ENCODE data around the gene SLC66A1.

Gene SLC66A1

DNA sequence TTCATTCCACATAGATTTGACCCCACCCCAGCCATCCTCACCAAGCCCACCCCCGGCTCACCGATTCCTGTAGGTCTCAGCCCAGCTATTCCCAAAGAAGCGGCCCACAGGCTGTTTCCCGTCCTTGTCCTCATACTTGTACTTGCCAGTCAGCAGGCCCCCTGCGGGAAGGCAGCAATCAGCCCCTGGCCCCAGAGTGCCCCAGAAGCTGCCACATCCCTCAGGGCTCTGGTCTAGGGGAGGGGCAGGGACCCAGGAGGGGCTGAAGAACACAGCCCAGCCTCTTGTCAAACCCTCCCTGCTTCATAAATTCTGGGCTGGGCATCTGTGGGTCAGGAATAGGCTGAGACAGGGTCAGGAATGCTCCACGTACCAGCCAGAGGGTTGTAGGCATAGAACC is 5.2 kb upstream of the SLC66A1 start:
- no peak for DNase-seq

DNA sequence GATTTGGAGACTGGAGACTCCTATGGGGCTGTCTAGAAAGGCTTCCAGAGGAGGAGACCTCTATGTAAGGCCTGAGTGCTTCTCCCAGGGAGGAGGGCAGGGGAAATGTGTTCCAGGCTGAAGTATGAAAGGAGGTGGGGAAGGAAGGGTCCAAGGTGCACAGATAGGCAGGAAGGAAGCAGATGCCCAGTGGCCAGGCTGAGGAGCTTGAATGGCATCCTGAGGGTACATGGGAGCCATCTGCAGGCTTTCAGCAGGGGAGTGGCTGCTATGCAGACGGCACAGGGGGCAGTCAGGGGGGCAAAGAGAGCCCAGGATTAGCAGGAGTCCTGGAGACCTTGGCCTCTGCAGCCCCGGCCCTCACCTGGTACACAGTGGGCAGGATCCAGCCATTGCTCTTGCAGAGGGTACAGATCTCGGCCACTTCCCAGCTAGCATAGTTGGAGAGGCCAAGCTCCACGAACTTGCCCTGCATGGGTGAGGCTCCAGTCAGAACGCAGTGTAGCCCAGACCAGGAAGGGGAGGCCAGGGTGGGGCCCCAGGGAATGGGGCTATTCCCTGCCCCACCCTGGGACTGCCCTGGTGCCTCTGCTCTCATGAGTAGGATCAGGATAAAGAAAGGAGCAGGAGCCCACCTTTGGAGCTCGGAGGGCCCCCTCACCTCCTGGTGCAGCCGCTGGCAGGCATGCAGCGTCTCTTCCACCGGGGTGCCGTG is 4.2 kb upstream of the SLC66A1 start:
- DNase-seq = no peak

DNA sequence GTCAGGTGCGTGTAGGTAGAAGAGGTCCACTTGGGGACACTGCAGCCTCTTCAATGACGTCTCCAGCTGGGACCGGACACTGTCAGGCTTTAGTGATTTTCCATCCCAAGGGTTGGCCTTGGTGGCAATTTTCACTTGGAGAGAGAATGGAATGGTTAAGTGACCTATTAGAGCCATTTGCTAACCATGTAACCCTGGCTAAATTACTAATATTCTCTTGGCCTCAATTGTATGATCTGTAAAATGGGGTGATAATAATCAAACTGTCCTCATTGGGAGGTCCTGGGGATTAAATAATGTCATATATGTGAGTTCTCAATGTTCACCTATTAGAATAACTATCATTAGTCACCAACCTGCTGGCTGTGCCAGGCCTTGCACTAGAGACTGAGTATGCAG is 3.6 kb upstream of the SLC66A1 start:
- no peak for DNase-seq

DNA sequence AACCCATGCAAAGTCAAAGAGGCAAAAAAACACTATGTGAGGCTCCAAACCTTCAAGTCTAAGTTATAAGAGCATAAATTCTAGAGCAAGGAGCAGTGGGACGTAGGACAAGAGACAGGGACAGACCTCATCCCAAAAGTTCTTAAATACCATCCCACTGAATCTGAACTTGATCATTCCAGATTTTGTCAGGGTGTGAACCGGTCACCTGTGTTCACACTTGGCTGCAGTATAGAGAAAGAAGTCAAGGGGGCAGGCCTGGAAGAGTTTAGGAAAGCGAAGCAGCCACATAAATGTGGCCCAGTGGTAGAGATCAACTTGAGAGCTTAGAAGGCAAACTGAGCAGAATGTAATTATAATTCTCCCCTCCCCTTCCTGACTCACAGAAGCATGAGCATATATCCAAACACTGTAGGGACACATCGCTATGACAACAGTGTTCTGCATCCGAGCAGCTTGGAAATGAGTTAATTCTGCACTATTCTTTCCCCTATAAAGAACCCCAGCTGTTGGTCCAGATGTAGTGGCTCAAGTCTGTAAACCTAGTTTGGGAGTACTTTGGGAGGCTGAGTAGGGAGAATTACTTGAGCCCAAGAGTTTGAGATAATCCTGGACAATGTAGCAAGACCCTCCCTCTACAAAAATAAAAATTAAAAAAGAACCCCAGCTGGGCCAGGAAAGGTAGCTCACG is 2.9 kb upstream of the SLC66A1 start:
- DNase-seq = no peak

DNA sequence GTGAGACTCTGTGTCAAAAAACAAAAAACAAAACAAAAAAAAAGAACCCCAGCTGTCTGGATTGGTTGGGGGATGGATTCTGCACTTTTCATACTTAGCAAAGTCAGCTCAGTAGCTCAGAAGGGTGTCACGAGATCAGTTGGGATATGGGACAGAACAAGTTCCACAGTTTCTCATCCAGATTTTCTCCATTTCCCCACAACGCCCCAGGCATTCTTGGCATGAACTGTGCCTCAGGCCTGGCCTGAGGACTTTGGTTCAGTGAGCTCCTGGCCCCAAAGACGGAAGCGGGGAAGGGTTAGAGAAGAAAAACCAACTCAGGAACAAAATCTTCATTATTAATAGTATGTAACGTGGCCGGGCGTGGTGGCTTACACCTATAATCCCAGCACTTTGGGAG is 2.1 kb upstream of the SLC66A1 start:
- no peak for DNase-seq

DNA sequence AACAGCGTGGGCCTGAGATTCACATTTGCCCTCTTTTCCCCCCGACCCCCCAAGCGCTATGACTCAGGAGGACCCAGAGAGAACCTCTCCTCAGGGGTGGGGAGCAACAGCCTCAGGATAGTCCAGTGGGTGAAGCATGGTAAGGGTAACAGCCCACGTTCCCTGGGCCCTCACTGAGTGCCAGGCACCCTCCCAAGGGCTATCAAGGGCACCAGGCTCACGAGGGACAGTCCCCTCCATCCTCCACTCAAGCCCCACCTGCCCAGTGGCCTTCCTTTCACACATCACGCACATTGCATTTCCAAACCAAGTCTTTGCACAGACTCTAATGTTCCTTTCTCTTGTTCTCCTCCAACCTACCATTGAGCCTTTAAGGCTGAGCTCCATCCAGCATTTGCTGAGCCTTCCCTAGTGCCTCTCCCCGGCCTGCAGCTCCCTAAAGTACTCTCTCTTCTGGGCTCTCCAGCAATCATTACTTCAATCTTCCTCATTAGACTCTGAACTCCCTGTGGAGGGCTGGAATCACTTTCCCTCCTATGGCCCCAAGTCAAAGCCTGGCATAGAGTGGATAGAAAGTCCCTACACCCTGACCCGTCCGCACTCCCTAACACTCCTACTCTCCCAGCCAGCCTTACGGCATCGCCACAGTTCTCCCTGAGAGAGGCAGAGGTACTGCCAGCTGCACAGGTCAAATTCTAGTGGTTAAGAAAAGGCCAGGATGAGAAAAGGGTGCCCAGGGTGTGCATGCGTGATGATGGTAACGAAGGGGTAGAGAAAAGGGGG is 1.2 kb upstream of the SLC66A1 start:
- DNase-seq = peak; percentile 39

DNA sequence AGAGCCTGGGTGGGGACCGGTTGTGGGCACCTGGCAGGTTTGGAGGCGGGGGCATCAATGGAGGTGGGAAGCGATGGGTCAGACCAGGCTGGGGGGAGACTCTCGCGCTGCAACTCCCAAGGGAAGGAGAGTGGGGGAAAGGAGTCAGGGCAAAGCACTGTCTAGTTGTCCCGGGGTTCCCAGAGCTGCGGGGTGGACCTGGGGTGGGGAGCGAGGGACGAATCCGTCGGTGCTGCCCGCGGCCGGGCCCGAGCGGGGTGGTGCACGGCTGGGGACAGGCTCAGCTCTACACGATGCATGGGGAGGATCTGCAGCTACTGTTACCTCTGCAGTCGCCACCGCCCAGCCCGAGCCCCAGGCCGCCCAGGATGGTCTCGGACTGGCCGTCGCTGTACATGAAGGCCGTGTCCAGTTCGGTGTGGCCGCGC is 609 bp upstream of the SLC66A1 start:
- DNase-seq = peak; percentile 23

DNA sequence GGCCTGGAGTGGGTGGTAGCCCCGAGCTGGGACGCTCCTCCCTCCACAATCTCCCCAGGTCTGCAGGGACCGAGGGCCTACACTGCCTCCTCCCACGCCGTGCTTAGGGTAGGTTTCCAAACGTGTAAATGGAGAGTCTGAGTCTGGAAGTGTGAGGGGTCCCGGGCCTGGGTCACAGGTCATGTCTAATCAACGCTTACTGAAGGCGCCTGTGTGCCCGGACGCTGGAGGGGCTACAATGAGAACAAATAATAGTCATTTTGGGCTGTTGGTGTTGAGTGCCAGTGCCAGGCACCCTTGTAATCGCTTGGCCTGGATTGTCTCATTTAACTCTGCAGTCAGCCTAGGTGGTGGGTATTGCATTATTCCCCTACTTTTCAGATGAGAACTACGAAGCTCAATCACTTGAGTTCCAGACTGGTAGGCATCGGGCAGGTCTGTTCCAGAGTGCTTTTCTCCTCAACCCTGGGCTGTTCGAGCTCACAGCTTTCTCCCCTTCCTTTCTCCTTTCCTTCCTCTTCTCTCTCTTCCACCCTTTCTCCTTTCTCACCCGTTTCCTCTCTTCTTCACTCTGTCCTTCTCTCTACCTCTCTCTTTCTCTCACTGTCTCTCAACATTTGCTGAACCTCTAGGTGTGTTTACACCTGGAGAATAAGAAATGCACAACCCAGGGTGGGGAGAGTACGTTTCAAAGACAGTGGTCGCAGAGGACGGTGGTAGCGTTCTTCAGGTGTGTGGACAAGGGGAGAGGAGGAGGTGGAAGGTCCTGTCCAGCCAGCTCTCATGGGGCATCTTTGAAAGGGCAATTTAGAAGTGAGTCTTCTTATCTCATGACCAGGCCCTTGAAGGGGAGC is 883 bp downstream of the SLC66A1 start:
- DNase-seq = no peak

DNA sequence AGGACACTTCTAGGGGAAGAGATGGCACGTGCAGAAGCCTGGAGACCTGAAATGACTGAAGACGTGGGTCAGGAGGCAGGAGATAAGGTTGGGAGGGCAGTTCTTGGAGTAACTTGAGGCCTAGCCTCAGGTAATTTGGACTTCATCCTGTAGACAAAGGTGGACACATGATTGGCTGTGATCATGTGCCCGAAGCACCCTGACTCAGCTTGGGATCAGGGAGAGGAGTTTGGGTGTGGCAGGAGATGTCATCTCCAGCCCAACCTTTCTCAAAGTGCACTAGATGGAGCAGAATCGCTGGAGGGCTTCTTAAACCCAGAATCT is 1.5 kb downstream of the SLC66A1 start:
- DNase-seq = no peak

DNA sequence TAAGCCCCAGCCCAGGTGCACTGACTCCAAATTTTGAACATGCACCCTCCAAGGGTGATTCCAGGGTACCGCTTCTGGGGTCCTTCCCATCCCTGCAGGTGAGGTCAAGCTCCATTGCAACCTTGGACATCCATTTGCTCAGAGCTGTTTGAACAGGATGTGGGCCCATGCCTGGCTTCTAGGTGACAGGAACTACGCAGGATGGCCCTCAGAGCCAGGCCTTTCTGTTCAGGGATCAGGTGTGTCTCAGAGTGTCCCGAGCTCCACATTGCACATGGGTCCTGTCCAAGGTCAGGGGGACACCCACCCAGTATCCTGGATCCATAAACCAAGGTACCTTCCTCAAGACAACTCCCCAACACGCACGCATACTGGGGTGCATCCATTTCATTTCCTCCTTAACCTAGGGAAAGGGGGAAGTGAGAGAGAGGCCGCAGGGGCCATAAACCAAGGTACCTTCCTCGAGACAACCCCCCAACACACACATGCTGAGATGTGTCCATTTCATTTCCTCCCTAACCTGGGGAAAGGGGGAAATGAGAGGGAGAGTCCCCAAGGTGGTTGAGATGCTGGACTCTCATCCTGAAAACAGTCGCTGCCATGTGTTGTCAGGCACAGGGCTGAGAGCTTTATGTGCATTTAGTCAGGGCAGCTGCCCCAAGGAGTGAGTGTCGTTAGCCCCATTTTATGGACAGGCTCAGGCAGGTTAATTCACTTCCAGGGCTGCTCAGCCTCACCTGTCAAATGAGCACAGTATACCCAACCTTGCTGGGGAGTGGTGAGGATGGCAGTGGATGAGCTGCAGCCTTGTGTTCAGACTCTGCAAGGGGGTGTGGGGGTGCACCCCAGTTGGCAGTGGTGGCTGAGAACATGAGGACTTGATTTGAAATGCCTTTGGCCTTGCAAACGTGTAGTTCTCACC is 2.1 kb downstream of the SLC66A1 start:
- DNase-seq = no peak

DNA sequence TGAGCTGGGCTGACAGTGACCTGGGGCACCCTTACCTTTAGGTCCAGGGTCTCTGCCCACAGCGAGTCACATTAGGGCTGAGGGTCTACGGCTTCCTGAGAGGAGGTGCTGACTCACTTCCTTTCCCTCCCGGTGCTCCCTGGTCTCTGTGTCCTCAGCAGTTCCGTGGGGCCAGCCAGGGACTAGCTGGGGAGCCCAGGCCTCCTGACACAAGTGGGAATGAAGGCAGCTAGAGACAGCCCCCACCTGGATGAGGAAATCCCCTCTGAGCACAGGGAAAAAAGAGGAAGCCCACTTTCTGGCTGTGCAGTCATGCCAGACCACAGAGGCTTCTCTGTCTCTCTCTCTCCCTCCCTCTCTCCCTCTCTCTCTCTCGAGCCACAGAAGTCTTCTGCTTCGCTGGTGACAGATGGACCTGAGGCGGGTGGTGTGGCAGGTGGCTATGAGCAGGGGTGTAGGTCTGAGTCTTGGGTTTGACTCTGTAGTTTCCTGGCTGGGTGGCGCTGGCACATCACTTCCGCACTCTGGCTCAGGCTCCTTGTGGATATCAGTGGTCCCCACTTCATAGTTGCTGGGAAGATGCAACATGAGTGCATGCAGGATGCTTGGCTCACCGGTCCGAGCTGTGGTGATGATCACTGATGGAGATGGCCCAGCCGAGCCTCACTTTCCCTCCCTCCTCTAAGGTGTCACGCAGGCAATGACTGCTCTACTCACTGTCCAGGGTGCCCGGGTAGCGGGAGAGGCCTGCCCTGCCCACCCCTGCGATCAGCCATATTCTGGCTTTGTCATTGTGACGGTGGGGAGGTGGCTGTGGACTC is 3.5 kb downstream of the SLC66A1 start:
- no peak for DNase-seq

DNA sequence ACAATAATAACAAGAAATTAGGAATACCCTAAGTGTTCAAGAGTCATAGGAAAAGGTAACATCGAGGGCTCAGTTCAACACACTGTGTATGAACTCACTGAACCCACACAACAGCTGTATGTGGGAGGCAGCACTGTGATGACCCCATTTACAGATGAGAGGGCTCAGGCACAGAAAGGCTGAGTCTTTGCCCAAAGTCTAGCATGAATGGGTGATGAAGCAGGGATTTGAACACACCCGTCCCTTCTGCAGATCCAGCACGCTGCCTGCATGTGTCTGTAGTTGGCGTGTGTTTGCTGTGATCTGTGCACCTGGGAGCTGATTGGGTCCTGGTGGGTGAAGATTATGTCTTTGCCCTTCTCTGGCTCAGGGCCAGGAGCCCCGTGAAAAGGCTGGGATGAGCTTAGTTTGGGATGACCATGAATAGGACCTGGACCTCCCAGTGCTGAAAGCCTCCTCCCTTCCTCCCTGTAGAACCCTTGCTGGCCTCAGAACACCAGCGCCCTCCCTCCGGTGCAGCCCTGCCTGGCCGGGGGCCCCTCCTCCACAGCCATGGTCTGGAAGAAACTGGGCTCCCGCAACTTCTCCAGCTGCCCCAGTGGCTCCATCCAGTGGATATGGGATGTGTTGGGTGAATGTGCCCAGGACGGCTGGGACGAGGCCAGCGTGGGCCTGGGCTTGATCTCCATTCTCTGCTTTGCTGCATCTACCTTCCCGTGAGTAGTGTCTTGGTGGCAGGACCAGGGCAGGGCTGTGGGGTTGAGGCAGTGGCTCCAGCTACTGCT is 5.2 kb downstream of the SLC66A1 start:
- DNase-seq = no peak

DNA sequence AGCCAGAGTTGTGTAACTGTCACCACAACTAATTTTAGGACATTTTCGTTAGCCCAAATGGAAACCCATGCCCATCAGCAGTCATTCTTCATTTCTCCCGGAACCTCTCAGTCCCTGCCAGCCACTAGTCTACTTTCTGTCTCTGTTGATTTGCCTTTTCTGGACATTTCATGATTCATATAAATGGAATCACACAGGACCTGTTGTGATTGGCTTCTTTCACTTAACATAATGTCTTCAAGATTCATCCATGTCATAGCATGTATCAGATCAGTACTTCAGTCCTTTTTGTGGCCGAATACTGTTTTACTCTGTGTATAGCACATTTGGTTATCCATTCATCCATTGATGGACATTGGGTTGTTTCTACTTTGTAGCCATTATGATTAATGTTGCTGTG is 7.1 kb downstream of the SLC66A1 start:
- DNase-seq = no peak

DNA sequence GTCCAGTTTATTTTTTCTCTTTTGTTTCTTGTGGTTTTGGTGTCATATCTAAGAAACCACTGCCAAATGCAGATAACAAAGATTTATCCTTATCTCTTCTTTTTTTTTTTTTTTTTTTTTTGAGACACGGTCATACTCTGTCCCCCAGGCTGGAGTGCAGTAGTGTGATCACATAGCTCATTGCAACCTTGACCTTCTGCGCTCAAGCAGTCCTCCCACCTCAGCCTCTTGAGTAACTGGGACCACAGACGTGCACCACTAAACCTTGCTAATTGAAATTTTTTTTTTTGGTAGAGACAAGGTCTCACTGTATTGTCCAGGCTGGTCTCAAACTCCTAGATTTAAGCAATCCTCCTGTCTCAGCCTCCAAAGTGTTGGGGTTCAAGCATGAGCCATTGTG is 8.9 kb downstream of the SLC66A1 start:
- no peak for DNase-seq

DNA sequence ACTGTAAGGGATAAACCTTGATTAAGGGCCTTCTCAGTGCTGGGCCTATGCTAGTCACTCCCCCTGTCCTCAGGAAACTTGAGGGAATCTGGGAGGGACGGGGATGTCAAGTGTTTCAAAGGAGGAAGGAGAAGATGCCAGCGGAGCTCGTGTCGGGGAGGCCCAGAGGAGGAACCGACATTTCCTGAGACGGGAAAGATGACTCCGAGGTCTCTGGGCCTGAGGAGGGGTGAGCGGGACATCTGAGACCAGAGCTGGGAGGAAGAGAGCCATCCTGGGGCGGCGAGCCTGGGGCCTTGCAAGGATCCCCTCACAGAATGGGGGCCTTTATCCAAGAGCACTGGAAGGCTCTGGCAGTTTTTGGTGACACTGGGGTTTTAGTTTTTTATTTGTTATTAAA is 10.4 kb downstream of the SLC66A1 start:
- DNase-seq = no peak

DNA sequence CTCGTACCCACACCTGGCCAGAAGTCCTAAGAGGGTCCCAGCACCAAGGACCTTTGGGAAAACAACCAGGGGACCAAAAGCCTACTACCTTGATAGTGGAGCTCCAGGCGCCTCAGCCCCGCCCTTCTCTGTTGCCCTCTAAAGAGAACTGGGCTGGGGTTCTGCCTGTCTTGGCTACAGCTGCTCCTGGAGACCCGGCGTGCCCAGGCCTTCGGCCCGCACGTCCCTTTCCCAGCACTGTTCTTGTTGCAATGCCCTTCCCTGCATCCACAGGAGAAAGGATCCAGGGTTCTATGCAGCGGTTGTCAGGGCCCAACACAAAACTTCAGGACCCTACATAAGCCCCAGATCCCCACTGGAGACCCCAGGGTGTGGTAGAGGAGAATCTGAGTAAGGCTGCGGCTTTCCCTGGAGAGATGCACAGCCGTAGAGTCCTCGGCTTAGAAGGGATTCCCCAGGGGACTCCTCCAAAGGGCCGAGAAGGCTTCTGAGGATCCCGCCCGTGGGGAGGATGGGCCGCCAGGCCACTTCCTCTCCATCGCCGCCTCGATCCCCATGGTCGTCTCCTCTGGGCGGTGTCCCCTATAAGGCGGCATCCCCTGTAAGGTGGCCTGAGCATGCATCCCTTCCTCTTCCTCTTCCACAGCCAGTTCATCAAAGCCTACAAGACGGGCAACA is 12.0 kb downstream of the SLC66A1 start:
- DNase-seq = no peak

DNA sequence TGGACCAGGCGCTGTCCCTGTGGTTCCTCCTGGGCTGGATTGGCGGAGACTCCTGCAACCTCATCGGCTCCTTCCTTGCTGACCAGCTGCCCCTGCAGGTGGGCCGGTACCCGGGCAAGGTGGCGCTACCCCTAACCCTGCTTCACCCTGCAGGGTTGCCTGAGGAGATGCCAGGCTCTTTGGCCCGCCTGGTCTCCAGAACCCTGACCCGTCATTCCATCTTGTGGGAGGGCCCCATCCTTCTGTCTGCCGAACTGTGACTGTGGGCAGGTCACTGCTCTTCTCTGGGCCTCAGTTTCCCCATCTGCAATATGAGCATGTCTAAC is 12.5 kb downstream of the SLC66A1 start:
- DNase-seq = no peak

DNA sequence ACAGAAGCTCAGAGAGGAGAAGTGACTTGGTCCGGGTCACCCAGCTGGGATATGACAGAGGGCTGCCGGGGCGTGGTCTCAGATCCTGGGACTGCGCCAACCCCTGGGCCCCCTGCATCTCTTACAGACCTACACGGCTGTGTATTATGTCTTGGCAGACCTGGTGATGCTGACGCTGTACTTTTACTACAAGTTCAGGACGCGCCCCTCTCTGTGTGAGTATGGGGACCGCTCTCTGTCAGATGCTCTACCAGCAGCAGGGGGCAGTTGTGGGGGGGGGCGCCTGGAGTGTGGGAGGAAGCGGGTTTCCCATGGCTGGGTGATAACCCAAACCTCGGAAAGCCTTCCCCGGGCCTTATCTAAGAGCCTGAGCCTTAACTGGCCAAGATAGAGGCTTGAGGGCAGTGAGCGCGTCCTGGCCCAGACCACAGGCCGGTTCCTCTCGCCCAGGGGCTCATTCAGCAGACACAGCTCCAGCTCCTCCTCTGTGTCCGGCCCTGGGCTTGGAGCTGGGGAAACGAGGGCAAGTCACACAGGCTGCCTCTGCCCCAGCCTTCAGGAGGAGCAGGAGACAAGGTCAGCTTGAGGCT is 13.3 kb downstream of the SLC66A1 start:
- no peak for DNase-seq

DNA sequence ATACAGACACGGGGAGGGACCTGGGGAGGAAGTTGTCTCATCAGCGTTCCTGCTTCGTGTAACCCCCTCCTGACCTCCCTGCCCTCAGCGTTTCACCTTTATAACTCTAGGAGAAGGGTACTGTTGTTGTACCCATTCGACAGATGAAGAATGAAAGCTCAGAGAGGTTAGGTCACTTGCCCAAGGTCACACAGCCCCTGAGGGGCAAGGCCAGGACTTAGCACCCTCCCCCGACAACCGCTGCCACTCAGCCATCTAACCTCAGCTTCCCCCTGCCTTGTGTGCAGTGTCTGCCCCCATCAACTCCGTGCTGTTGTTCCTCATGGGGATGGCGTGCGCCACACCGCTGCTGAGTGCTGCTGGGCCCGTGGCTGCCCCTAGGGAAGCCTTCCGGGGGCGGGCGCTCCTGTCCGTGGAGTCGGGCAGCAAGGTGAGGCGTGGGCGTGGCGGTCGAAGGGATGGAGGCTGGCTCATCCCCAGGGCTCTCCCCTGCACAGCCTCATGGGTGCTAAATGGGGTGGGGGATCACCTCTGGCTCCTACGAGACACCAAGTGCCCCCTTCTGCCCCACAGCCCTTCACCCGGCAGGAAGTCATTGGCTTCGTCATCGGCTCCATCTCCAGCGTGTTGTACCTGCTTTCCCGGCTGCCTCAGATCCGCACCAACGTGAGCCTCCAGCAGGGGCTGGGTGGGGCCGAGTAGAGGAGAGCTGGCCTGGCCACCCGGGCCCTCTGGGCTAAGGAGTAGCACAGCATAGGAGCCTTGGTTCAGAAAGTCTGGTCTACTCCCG is 14.0 kb downstream of the SLC66A1 start:
- DNase-seq = no peak

All from RPMI8226 (cell line).